Left kidney (tissue), 8 donors: ENCODE measurements around the gene MRTO4. TPM values are rescaled to one million over a fixed set of nuclear protein-coding genes. Genes with fewer than 3 reads are reported as not detected.
"Not testable (repeated sequence)": the region's sequence is repeated elsewhere in the genome, so short reads cannot be mapped to it uniquely, and the experiment has no call there.

Experiments
- DNase-seq: peaks from one replicate; pipeline ENCODE4 v3.0.0-alpha.2; 2013
- long read RNA-seq, 8 donors: transcript quantifications; one replicate each; lab custom pipeline, GENCODE V29; 2026
- polyA plus RNA-seq: library from polyadenylated mRNA; unstranded; fragments of 120-200 nt; gene quantifications from one replicate; pipeline ENCODE4 v1.2.1, GENCODE V29; 2013; ENCODE audit not compliant: insufficient read length

The MRTO4 gene
- polyA plus RNA-seq: 32.4 TPM
- long read RNA-seq, donor 1, transcript MRTO4-201 (8 exons, 2,315 nt): major isoform, 12 of 12 reads
- long read RNA-seq, donor 1, partial matches to known transcripts: 0 of 12 reads
- long read RNA-seq, donor 1, other reads (novel, unspliced or antisense): 0 of 12 reads
- long read RNA-seq, donor 2, transcript MRTO4-201 (8 exons, 2,315 nt): major isoform, 11 of 11 reads
- long read RNA-seq, donor 2, partial matches to known transcripts: 0 of 11 reads
- long read RNA-seq, donor 2, other reads (novel, unspliced or antisense): 0 of 11 reads
- long read RNA-seq, donor 3, transcript MRTO4-201 (8 exons, 2,315 nt): major isoform, 12 of 27 reads
- long read RNA-seq, donor 3, partial matches to known transcripts: 14 of 27 reads
- long read RNA-seq, donor 3, other reads (novel, unspliced or antisense): 0 of 27 reads
- long read RNA-seq, donor 4, partial matches to known transcripts: 0 of 1 reads
- long read RNA-seq, donor 4, other reads (novel, unspliced or antisense): 0 of 1 reads
- long read RNA-seq, donor 5, transcript MRTO4-201 (8 exons, 2,315 nt): major isoform, 28 of 28 reads
- long read RNA-seq, donor 5, partial matches to known transcripts: 0 of 28 reads
- long read RNA-seq, donor 5, other reads (novel, unspliced or antisense): 0 of 28 reads
- long read RNA-seq, donor 6, transcript MRTO4-201 (8 exons, 2,315 nt): major isoform, 17 of 18 reads
- long read RNA-seq, donor 6, partial matches to known transcripts: 0 of 18 reads
- long read RNA-seq, donor 6, other reads (novel, unspliced or antisense): 0 of 18 reads
- long read RNA-seq, donor 7, transcript MRTO4-201 (8 exons, 2,315 nt): major isoform, 14 of 16 reads
- long read RNA-seq, donor 7, partial matches to known transcripts: 0 of 16 reads
- long read RNA-seq, donor 7, other reads (novel, unspliced or antisense): 0 of 16 reads
- long read RNA-seq, donor 8, transcript MRTO4-201 (8 exons, 2,315 nt): major isoform, 6 of 6 reads
- long read RNA-seq, donor 8, partial matches to known transcripts: 0 of 6 reads
- long read RNA-seq, donor 8, other reads (novel, unspliced or antisense): 0 of 6 reads

DNA sequence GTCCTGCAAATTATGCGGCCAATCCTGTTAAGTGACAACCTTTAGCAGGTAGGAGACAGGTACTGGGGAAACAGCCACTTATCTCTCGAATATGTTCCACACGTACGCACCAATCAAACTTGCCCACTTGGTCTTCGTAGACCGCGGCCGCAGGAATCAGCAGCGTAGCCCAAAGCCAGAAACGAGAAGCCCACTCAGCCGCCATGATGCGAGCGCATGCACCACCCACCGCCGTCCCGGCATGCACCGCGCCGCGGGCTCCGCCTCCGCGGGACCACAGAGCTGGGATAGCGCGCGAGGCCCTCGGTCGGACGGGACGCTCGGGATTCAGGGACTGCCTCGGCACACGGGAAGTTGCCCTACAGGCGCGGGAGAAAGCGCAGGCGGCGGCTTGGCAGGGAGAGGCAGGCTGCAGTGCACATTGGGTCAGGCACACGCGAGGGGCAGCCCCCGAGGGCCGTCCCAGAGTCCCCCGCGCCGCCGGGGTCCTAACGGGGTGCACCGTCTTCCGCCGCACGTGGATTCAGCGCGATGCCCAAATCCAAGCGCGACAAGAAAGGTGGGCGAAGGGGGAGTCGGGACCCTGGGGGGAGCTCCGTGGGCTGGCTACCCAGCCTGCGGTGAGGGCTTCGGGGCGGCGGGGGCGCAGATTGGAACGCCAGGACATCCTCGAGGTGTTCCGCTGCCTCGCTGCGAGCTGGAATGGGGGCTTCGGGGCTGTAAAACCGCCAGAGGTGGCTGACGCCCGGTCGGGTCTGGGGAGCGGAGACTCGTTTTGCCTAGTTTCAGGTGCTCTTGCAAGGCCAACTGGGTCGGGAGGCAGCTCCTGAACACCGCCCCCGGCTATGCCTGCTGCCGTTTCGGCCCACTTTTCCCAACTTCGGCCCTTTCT, at the start of gene MRTO4, which contains the start of gene EMC1:
MRTO4 (plus strand) TSS at position 501 of the 892 bp plus-strand sequence; CDS start at position 532, 31 bp downstream.
EMC1 (minus strand) TSS at position 220 of the 892 bp plus-strand sequence; CDS start at position 205, 15 bp downstream.
- peak; percentile 85 for DNase-seq

DNA sequence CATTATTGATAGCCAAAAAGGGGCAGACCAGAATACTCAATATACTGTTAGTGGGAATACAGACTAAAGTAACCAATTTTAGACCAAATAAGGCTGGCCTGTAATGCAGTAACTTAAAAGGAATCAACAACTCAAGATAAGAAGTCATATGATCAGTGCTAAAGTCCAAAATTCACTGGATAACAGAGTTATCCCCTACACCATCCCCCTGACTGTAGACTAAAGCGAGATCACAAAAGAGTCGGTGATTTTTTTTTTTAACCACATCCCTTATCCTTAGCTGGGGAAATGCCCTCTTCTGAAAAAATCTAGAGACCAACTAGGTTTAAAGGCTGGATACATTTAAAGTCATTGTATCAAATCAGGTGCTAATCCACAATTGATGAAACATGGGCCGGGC, 49.2 kb upstream of the MRTO4 start:
- no peak for DNase-seq

DNA sequence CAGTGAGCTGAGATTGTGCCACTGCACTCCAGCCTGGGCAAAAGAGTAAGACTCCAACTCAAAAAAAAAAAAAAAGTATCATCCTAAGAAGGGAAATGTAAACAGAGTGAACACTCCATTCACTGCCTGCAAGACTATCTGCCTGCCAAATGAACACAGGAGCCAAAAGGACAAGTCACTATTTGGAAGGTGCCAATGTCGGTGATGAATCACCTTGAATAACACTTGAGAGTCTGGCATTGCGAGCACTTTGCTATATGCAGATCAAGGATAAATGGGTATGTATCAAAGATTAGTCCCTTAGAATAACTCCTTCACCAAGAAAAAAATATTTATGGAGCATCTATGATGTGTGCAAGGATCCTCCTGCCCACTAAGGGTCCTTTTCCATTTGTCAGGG, 48.2 kb upstream of the MRTO4 start:
- DNase-seq: no peak

DNA sequence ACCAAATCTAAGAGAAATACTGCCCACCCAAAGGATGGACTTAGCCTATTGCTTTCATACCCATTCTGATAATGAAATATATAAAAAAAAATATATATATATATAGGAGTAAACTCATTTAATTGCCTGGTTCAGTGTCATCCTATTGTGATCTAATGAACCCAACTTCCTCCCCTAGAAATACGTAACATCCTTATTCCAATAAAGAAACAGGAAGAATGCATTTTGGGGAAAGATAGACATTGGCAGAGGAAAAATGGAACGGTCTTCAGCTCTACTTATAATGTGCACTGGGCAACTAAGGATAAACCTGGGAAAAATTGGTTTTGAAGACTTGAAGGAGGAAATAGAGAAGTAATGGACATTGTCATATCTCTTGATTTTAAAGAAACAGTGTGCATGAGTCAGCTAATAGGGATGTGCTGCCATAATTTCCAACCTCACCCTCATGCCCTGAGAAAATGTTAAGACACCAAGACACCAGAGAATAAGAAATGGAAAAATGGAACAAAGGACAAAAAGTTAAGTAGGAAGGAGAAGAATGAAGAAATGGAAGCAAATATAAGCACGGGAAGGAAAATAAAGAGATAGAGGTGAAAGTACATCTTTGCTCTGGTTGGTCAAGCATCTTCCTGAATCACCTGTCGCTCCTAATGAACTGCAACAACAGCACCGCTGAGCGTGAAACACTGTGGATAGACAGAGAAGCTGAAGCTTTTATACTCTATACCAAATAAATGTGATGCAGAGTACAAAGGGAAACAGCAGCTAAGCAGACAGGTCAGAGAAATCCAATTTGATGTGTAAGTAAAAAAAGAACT, 46.9 kb upstream of the MRTO4 start:
- no peak for DNase-seq

DNA sequence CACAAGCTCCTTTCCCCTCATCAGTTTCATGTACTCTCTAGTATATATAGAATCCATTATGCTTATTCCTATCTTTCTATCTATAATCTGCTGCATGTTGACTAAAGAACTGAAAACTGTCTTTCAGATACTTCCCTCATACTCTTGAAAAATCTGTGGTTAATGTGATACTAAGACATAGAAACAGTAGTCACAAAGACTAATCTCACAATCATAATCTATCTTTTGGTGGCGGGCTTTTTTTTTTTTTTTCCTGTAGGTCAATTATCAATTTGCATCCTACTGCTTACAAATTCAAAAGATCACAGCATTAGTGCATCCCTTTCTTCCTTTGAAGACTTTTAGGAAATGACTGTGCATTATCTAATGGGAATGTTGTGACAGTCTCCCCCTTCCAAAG, 46.2 kb upstream of the MRTO4 start:
- no peak for DNase-seq

DNA sequence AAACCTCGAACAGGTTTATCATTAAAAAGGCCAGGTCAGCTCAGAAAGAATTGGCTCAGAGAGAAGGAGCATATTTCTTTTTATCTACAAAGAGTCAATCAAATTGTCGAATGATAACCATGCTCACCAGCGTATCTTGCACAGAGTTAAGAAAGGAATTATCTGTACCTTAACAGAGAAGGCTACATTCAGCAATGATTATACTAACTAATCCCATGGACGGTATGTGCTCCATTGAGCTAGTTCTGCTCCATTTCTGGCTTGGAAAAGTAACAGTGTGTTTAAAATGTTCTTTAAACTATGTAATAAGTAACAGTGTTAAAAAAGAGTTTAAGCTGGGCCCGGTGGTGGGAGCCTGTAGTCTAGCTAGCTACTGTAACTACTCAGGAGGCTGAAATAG, 45.8 kb upstream of the MRTO4 start:
- DNase-seq: no peak

DNA sequence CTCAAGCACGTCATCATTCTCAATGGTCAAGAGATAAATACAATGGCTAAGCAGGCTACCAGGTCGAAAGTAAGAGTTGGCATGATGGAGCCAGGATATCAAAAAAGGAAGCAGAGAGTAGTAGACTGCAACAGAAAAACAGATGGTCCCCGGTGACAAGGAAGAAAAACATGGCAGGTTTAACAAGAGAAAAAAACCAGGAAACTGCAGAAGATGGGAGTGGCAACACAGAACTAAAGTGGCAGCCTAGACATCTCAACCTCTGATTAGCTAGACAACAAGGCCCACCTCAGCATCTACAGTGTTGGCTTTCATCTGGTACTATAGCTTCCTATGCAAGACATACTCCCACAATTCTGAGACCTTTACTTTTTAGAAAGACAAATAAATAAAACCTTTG, 44.7 kb upstream of the MRTO4 start:
- DNase-seq: no peak

DNA sequence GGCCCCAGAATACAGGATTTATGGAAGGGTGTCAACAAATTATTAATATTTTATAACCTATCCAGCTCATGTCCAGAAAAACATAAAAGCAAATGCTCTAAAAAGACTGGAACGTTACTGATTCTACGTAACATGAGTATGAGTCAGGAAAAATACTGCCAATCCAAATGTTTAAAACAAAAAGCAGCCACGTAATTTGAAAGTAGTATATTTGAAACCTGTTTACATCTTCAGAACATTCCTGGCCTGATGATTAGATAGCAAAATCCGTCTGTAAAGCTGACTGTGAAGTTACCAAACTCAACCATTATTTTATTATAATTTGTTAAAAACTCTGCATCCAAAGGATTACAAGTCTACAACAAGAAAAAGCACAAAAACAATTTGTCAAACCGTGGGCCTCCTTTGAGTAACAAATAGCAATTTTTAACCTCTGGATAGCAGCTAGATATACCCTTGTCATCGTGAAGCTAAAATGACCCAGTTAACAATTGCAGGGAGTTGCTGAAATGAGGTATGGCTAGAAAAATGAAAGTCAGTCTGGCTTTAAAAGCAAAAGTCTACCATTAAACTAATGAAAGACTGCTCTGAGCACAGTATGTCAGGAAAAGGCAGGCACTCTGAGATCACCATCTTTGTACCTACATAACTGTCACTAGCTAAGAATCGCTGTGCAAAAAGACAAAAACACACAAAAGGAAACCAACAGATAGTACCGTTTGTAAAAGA, 42.7 kb upstream of the MRTO4 start:
- no peak for DNase-seq

DNA sequence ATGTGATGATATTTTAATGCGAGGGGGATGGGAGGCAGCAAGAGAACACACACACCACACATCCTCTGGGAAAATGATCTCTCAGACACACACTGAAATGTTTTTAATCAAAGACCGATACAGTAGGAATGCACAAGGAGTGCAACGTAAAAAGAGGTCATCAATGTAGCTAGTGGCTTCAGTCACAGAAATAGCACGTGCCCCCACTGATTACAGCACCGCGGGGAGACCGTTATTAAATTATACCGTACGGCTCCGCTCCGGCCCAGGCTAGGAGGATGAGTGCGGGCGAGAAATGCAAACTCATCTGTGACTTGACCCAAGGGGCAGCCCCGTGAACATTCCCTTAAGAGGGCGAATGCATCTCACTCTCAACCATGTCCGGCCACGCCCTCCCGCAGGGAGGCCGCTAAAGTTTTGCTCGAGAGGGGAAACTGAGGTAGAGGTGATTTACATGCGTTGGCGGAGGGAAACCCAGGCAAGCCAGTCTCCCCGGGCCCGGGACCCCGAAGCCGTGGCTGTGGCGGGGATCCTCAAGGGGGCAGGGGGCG, 42.1 kb upstream of the MRTO4 start:
- peak; percentile 11 for DNase-seq

DNA sequence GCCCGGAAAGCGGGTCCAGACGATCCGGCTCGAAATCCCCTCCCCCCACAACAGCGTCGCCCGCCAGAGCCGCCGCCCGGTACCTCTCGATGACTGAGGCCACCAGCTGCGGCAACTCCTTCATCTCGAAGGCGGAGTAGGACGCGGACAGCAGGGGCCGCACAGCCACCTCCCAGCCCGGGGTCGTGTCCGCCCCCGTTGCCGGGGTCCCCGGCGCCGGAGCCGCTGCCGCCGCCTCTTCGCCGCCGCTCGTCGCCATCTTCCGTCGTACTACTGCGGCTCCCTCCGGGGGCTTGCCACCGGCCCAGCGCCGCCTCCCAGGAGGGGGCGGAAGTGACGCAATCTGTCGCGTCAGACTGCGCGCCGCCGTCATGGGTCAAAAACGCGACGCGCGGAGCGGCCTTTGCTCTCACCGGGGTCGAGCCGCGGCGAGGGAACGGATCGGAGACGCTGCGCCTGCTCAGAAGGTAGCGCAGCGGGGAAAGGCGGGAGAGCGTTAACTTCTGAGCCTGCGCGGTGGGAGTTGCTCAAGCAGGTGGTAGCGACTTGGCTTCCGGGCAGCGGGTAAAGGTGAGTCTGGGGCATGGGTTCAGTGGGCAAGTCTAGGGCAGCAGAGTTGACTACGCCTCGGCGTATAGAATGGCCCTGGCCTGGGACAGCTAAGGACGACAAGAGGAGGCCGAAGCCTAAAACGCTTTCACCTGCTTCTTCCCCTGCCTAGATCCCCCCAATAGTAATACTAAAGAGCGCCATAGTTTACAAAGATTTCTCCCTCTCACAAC, 41.4 kb upstream of the MRTO4 start, which contains the start of gene UBR4:
UBR4 (minus strand) TSS at position 277 of the 782 bp plus-strand sequence; CDS start at position 259, 18 bp downstream.
- DNase-seq: peak; percentile 94

DNA sequence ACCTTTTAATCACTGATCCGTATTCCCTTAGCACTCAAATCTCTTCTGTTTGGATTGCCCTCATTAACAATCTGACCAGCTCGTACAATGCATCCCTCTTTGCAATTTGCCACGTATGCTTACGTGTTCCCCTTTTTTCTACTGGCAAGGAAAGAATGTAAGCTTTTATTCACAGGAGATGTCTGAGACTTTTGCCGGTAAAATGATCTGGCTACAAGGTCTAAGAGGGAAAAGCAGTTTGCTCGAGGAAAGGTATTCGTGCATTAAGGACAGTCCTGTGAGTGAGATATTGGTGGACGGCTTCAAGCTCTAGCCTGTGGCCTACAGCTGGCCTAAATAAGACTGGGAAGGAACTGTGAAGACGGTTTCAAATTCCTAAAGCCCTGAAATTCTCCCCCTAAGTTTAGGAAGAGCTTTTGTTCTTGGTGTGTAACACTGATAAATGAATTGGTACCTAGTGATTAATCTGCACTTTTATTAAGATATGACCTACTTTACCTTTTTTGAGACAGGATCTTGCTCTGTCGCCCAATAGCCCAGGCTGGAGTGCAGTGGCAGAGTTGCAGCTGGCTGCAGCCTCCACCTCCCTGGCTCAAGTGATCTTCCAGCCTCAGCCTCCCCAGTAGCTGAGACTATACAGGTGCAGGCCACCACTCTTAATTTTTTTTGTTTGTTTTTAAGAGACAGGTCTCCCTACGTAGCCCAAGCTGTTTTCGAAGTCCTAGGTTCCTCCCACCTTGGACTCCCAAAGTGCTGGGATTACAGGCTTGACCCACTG, 40.6 kb upstream of the MRTO4 start:
- DNase-seq: no peak

DNA sequence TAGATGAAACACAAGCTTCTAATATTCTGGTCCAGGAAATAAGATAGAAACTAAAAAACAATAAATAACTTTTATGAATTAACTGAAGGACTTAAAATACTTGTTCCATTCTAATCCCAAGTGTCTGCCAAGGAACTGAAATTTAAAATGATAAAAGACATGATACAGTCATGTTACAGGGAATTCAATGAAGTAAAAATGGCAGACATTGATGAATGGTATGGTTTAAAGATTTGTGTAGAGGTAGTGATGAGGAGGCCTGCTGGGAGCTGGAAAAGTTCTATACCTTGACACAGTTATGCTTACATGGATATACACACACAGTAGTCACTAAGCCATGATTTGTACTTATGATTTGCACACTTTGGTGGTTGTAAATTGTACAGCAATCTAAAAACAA, 39.4 kb upstream of the MRTO4 start:
- DNase-seq: no peak

DNA sequence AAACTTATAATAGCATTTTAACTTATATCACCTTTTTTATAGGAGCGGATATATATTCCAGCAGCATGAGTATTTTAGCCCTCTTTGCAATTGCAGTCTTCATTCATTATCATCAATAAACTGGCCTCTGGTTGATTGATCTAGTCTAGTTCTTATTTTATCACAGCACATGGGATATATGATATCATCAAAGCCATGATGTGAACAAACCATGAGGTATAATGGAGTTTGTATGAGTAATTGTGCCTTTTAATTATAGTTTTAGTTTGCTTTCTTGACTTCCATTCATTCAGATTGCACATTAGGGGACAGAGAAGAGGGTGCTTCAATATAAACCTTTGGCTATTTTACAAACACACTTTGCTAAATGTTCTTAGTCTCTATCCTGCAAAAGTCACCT, 38.0 kb upstream of the MRTO4 start:
- DNase-seq: no peak

DNA sequence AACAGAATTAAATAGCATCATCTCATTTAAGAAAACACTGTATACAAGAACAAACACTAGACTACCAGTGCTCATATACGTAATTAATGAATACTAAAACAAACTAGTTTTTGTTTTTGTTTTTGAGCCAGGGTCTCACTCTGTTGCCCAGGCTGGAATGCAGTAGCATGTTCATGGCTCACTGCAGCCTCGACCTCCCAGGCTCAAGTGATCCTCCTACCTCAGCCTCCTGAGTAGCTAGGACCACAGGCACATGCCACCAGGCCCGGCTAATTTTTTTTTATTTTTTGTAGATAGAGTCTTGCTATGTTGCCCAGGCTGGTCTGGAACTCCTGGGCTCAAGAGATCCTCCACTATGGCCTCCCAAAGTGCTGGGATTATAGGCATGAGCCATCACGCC, 35.0 kb upstream of the MRTO4 start:
- not testable (repeated sequence) for DNase-seq

DNA sequence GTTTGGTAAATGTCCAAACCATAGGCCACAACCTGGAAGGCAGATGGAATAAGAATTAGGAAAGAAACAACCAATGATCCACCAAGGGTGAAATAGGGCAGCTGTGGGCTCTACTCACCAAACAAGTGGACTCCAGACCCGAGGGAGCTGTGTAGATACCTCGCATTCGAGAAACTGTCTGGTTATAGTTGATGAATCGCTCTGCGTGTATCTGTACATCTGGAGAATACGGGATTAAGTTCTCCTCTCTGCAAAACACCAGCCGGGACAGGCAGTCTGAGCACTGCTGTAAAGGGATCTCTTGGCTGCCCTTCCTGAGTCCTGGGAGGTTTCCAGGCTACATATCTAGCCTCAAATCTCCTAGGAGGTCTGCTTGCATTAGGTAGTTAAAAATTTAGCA, 32.2 kb upstream of the MRTO4 start:
- DNase-seq: no peak

DNA sequence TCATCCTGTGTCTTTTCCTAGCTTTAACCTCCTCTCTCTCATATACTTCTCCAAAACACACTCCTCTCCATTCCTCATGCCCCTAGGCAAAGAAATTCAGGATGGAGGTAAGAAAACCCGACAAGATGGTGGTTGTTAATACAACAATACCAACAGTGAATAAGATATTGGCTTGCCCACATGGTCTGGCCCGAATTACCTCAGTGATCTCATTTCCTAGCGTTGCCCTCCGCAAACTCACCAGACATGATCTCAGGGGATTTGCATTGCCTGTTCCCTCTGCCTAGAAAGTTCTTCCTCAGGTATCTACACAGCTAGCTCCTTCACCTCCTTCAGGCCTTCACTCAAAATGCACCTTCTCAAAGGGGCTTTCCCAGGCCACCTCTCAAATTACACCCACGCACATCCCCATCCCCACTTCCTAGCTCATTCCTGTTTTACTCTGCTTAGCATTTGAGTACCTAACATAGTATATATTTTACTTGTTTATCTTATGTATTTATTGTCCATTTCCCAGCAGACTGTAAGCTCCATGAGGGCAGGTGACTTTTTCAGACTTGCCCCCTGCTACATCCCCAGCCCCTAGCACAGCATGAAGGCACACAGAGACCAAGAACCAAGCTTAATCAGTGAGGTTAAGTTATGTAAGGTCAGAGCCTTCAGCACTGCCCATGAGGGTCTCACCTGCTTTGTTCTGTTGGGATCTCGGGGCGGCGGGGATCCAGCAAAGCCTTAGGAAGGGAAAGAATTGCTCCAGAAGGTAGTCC, 31.3 kb upstream of the MRTO4 start:
- no peak for DNase-seq

DNA sequence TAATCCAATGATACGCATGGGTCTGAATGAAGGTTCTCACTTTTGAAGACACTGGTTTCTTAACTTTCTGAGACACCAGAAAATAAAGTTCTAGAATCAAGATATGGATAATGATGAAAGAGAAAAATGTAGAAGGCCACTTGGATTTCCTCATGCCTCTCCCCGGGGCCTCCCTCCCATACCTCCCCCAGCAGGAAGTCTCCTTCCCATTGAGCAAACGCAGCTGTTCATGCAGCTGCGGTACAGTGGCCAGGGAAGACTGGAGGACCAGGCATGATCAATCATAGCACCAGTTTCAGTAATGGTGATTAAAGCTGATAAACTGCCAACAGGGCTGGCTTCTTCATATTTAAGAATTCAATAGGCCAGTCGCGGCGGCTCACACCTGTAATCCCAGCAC, 30.6 kb upstream of the MRTO4 start:
- peak; percentile 30 for DNase-seq
